GM04503 (cell line): ENCODE results near the gene SPRN.
"Not testable (repeated sequence)": the region's sequence is repeated elsewhere in the genome, so short reads cannot be mapped to it uniquely, and the experiment has no call there.

Experiments used
- DNase-seq: peaks from one replicate; pipeline ENCODE4 v3.0.0-alpha.2; 2012; ENCODE audit warnings: low read depth

The SPRN gene

DNA sequence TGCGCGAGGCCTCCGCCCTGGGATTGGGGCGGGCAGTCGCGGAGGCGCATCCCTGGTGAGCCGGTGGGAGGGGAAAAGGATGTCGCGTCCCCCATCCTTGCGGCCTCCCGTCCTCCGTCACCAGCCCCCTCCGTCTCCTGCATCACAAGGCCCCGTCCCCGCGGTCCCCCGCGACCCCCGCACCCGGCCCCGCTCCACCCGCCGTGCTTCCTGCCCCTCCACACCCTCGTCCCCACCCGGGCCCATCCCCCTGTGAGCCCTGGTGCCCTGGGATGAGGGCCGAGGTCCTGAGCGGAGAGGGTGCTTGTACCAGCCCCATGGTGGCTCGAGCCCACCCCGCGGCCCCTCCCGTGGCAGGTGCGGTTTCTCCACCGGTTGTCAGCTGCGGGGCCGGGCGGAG is at the start of gene SPRN:
SPRN (minus strand) TSS at position 25 of the 400 bp plus-strand sequence. CDS start 944 bp downstream, outside the sequence.
- not testable (repeated sequence) for DNase-seq

DNA sequence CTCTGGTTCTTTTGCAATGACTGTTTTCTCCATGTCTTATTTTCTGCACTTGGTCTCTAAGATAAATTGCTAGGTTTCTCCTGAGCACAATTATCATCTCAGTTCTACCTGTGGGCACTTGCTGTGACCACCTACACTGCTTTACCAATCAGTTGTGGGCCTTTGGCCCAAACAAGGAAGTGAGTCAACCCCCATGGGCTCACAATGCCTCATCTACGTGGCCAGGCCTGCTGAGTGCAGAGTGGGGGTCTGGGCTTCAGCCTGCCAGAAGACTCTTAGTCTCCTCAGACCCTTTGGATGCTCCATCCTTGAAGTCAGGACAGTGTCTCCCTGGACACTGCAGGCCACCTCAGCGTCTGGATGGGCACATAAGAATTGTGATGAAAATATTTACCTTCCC is 49.6 kb upstream of the SPRN start:
- no peak for DNase-seq

GRCh38 chr10:133473270-133473669 is 48.8 kb upstream of the SPRN start:
- DNase-seq = no peak

GRCh38 chr10:133471300-133472109 is 47.1 kb upstream of the SPRN start:
- no peak for DNase-seq

- not testable (repeated sequence) for DNase-seq
These were observed 44.8 kb upstream of the SPRN start for GRCh38 chr10:133469205-133469604.

DNA sequence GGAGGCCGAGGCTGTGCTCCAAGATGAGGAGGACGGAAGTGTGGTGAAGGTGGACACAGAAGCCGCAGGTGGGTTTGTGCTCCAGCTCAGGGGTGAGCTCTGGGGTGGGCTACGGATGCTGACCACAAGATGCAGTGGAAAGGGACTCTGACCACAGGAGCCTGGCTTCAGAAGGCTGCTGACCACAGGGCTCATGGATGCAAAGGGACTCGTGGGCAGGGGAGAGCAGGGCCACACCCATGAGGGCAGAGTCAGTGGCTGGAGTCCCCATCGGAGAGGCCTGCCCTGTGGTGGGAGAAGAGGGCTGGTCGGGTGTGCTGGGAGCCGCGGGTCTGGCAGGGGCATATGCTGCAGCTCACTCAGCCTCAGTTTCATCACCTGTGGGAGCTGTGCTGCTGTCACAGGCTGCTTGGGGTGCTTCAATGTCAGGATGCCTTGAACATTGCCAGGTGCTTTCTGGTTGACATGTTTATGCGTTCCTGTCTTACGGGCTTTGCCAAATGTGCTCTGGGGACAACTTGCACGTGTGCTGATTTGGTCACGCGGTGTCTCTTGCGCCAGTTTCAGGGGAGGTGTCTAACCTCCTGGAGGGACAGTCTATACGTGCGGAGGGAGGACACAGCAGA is 43.0 kb upstream of the SPRN start:
- no peak for DNase-seq

DNA sequence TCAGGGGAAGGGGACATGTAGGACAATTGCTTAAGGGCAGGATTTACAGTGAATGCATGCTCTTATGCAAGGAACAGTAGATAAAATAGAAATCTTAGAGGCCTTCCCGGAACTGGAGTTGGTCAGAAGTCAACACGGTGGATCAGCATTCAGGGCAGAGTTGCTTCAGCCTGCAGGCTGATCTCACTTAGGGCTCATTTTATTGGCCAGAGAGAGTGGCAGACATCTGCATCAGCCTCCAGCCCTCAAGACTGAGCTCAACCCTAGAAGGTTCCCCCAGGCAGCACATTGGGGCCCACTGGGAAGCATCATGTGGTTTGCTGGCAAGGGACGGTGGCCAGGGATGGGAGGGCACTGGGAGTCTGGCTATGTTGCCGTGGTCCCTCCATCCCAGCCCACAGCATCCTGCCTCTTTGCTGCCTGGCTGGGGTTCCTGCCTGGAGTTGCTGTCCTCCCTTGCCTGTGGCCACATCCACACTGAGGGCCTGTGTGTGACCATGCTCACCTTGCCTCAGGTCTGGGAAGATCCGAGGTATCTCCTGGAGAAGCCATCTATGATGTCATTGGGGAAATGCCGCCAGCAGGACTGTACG is 42.4 kb upstream of the SPRN start:
- DNase-seq = no peak

DNA sequence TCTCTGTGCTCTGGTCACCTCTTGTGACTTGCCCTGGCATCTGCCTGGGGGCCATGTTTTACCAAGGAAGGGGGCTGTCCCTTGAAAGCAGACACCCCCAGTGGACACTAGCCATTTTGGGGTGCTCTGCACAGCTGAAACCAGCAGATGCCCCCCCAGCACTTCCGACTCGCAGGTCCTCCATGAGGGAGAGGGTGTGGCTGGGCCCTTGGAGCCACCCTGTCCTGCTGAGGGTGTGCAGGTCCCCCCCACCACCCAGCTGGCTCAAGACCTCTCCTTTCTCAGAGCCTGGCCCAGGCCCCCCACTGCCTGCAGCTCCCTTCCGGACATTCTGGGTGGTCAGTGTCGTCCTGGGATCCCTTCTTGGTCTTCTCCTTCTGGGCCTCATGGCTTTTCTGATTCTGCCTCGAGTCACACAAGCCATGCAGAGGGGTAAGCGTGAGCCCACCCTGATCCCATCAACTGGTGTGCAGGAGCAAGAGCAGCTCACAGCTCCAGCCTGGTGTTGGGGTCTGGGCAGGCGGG is 41.6 kb upstream of the SPRN start:
- DNase-seq = no peak

- DNase-seq = no peak
These were observed 40.9 kb upstream of the SPRN start for GRCh38 chr10:133465191-133465949.

DNA sequence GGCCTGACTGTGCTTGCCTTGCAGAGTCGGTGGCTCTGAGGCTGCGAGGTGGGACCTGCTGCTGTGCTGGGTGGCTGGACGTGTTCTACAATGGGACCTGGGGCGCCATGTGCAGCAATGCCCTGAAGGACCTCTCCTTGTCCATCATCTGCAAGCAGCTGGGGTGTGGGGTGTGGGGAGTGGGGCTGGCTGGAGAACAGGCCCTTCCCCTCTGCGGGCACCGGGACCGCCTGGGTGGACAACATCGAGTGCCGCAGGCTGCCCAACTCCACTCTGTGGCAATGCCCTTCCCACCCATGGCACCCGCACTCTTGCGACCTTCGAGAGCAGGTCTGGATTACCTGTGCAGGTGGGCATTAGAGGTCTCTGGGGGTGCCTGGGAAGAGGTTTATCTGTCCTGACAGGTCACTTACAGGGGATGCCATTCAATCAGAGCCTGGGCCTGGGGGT is 40.2 kb upstream of the SPRN start:
- no peak for DNase-seq

GRCh38 chr10:133462512-133463305 is 38.3 kb upstream of the SPRN start:
- DNase-seq = no peak

DNA sequence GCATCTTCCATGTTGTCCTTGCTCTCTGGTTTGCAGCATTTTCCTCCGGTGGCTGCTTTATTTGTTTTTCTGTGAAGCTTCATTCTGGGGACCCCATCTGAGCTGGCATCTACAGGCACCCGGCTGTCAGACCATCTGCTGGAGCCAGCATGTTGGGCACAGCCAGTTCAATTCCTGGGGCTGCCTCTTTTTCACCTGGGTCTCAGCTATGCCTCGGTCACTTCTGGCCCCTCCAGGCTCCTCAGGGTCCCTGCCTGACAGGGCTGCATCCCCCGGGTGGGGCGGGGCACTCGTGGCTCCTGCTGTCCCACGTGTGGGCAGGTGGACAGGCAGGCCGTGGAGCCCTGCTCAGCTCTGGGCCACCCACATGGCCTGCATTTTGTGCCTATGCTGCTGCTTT is 37.4 kb upstream of the SPRN start:
- DNase-seq = no peak

- no peak for DNase-seq
These were observed 36.6 kb upstream of the SPRN start for GRCh38 chr10:133461027-133461426.

DNA sequence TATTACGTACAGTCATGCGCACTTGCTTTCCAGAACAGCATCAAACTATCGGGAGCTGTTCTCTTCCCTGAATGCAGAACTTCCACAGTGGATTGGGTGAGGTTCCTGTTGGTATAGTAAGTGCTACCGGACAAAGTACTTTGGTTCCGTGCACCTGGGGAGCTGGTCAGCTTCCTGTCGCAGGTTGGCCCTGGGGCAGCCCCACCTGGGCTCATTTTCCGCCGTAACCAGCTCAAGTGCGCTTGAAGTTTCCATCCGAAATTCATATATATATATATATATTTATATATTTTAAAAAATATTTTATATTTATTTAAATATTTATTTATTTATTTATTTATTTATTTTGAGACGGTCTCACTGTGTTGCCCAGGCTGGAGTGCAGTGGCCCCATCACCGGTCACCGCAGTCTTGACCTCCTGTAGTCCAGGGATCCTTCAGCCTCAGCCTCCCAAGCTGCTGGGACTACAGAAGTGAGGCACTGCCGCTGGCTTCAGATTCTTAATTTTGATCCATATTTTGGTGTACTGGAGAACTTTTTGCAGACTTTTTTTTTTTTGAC is 35.9 kb upstream of the SPRN start:
- DNase-seq = no peak

- no peak for DNase-seq
These were observed 35.2 kb upstream of the SPRN start for GRCh38 chr10:133459454-133460207.

DNA sequence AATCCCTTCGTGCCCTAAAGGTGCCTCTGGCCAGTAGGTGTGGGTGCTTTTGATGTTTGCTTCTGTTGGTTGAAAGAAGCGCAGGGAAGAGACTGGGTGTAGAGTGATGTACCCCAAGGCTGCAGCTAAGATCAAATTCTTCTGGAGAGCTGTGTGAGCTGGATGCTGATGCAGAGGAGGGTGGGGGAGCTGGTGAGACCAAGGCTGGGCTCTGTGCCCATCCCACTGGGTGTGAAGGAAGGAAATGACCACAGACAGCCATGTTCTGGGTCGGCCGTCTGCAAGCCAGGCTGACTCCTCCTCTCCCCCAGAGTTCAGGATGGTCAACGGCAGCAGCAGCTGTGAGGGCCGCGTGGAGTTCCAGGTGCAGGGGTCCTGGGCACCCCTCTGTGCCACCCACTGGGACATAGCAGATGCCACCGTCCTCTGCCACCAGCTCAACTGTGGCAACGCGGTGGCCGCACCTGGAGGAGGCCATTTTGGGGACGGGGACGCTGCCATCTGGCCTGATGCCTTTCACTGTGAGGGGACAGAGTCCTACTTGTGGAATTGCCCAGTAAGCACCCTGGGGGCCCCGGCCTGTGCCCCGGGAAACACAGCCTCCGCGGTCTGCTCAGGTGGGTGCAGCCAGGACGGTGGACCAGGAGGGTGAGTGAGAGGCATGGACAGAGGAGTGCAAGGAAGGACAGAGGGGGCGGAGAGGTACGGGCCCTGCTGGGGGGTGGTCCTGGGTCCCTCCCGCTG is 34.5 kb upstream of the SPRN start:
- no peak for DNase-seq

- no peak for DNase-seq
These were observed 33.7 kb upstream of the SPRN start for GRCh38 chr10:133458021-133458709.

DNA sequence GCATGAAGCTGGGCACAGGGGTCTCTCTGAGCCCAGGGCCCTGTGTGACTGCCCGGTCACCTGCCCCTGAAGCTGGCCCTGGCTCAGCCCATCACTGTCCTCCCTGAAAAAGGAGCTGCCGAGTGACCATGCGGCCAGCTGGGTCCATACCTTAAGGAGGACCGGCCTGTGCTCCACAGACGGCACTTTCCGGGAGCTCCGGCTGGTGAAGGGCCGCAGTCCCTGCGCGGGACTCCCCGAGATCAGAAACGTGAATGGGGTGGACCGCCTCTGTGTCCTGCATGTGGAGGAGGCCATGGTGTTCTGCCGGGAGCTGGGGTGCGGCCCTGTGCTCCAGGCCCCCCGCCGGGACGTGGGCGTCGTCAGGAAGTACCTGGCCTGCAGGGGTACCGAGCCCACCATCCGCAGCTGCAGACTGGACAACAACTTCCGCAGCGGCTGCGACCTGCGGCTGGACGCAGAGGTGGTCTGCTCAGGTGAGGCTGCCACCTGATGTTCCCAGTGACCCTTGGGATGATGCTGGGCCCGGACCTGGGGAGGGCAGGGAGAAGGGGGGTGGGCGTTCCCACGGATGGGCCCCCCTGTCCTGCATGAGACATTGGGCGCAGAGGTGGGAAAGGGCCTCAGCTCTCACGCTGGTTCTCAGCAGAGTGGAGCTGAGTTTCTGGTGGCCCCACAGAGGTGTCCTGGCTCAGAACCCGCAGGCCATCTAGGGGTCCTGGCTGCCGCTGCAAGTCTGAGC is 32.8 kb upstream of the SPRN start:
- DNase-seq = no peak
